ENCODE results near the gene COA6. TPM values are rescaled to one million over a fixed set of nuclear protein-coding genes. Genes with fewer than 3 reads are reported as not detected.

The COA6 gene
- total and polyA plus RNA-seq, 10 of the 15 experiments (the other 5 are each of a cell fraction or from before 2014, with no cell fraction given): 49.9 to 178 (median 71.5) TPM

GRCh38 chr1:234327577-234328164, 45.6 kb upstream of the COA6 start:
- TF ChIP-seq BCLAF1 (IDR thresholded peaks at IDR 0.05) (no peak), BRCA1 (IDR thresholded peaks at IDR 0.05; ENCODE audit: low read depth, low read length) (no peak), BMI1 (IDR thresholded peaks at IDR 0.05; ENCODE audit: borderline replicate concordance) (no peak), RAD21 (IDR thresholded peaks at IDR 0.05; ENCODE audit: insufficient read depth, low read depth, low read length) (no peak)
- no TSS peak for BruUV-seq (replicated peaks)
- intact Hi-C loops (cut with micrococcal nuclease; ENCODE audit: unreplicated experiment): loop anchor here (2.0 to 5.0 kb wide), 2 partner anchors 203 to 215 kb away; no protein-coding TSS in a partner anchor
- DNase-seq (ENCODE audit: low read depth, low spot score) (no peak), ATAC-seq (no peak), FAIRE-seq (no peak)
- Histone ChIP-seq H3K27me3 (replicated peaks in 1 of 2; ENCODE audit: control insufficient read depth in 2 of 2, insufficient read depth in 2 of 2, low read length in 1 of 2) (no peaks in the 10 kb centered on the region), H3K4me1 (ENCODE audit: control insufficient read depth, insufficient read depth, low read length) (peaks cover under 1% of the 10 kb centered on the region), H3K4me3 (no peak overlapping the region), H3K4me2 (ENCODE audit: control insufficient read depth, insufficient read depth) (no peak overlapping the region), H3K36me3 (ENCODE audit: control insufficient read depth in 2 of 2, insufficient read depth in 2 of 2, low read length in 1 of 2) (no peaks in the 10 kb centered on the region), H2AFZ (ENCODE audit: control insufficient read depth, low read depth, low read length) (no peak overlapping the region), H3K27ac (ENCODE audit: control insufficient read depth, insufficient read depth) (no peak overlapping the region), H4K20me1 (ENCODE audit: control insufficient read depth, insufficient read depth) (no peaks in the 10 kb centered on the region), H3K79me2 (ENCODE audit: control insufficient read depth, insufficient read depth, low read length) (no peaks in the 10 kb centered on the region), H3K9me3 (replicated peaks; ENCODE audit: control insufficient read depth, insufficient read depth, low read length) (no peaks in the 10 kb centered on the region), H3K9ac (ENCODE audit: control insufficient read depth, insufficient read depth, low read length) (no peak overlapping the region)
- CTCF ChIA-PET: interaction anchor here (0.6 to 7.9 kb wide), 17 partner anchors 9 to 888 kb away, joined by 3 to 127 read pairs (median 4); partner anchors contain the start of gene COA6
- POLR2A ChIA-PET: no interaction called here
- RAD21 ChIA-PET (ENCODE audit: unreplicated experiment): interaction anchor here (1.2 kb wide), 1 partner anchor 18 kb away, joined by 7 read pairs; no protein-coding TSS in a partner anchor
- SMC1A ChIA-PET (ENCODE audit: uncharacterized antibody, unreplicated experiment): interaction anchor here (0.6 to 5.1 kb wide), 12 partner anchors 9 to 863 kb away, joined by 3 to 30 read pairs (median 4); no protein-coding TSS in a partner anchor
- in situ Hi-C loops (cut with MboI): no loop called here
- 27% methylated on average over 9 of the region's 9 CpGs for WGBS (ENCODE audit: insufficient coverage, insufficient replicate concordance, low lambda C conversion rate, missing lambda C conversion rate)

Measured in GM12878 (cell line).